CD4-positive, alpha-beta memory T cell (primary cell): Measurements from ENCODE around the gene RSPH6A. TPM values are rescaled to one million over a fixed set of nuclear protein-coding genes. Genes with fewer than 3 reads are reported as not detected.
A peak's percentile ranks its signal among the peaks of the same experiment; 100 is the strongest.

Experiments
- CTCF ChIA-PET: fragments of 350-600 bp; sonication (Branson Sonifier 250); formaldehyde crosslinking; loops from one replicate; lab custom pipeline; 2021; ENCODE audit warnings: inconsistent platforms; ENCODE audit not compliant: partially characterized antibody; lab: Charles Lee
- POLR2A ChIA-PET: fragments of 350-600 bp; sonication (Branson Sonifier 250); formaldehyde crosslinking; loops from one replicate; lab custom pipeline; 2021; ENCODE audit not compliant: partially characterized antibody; lab: Charles Lee
- DNase-seq, 5 donors: peaks; one replicate each; pipeline versions ENCODE4 v3.0.0 to v3.0.0-alpha.2; 2020 to 2022; ENCODE audit warnings: mixed read lengths in 1 of 5
- H3K27ac ChIP-seq: one replicate; pipeline ENCODE4 v1.7.0; 2013; ENCODE audit warnings: low read depth, low read length
- H3K27me3 ChIP-seq: 2 replicates; pipeline ENCODE4 v1.7.0; 2013; ENCODE audit warnings: mild to moderate bottlenecking, low read length, moderate library complexity; ENCODE audit not compliant: insufficient read depth
- H3K36me3 ChIP-seq: 2 replicates; pipeline ENCODE4 v1.7.0; 2013; ENCODE audit warnings: mild to moderate bottlenecking, low read length, moderate library complexity; ENCODE audit not compliant: insufficient read depth
- H3K4me1 ChIP-seq: 2 replicates; pipeline ENCODE4 v1.7.0; 2013; ENCODE audit warnings: mild to moderate bottlenecking, low read length, moderate library complexity; ENCODE audit not compliant: insufficient read depth
- H3K4me3 ChIP-seq, 2 donors: one replicate each; pipeline ENCODE4 v1.7.0; 2013; ENCODE audit warnings: low read length in 2 of 2, mild to moderate bottlenecking in 1 of 2
- H3K9me3 ChIP-seq, 2 donors: one replicate each; pipeline ENCODE4 v1.7.0; 2013; ENCODE audit warnings: low read length in 2 of 2, control low read depth in 1 of 2; ENCODE audit not compliant: control insufficient read depth in 1 of 2
- H3K27ac Mint-ChIP-seq, 7 donors: one replicate each; pipeline ENCODE4 v1.8.0; 2020 to 2021; ENCODE audit warnings: mixed read lengths in 7 of 7, mild to moderate bottlenecking in 6 of 7, inconsistent platforms in 3 of 7, moderate library complexity in 3 of 7
- H3K27me3 Mint-ChIP-seq, 2 donors: one replicate each; pipeline ENCODE4 v1.8.0; 2020 to 2021; ENCODE audit warnings: mixed read lengths in 2 of 2
- H3K36me3 Mint-ChIP-seq, 2 donors: one replicate each; pipeline ENCODE4 v1.8.0; 2020 to 2021; ENCODE audit warnings: mixed read lengths in 2 of 2, inconsistent platforms in 1 of 2, mild to moderate bottlenecking in 1 of 2
- H3K4me1 Mint-ChIP-seq, 4 donors: one replicate each; pipeline ENCODE4 v1.8.0; 2020 to 2021; ENCODE audit warnings: mixed read lengths in 4 of 4, mild to moderate bottlenecking in 1 of 4
- H3K4me3 Mint-ChIP-seq, 8 donors: one replicate each; pipeline ENCODE4 v1.8.0; 2020 to 2021; ENCODE audit warnings: mixed read lengths in 8 of 8, mild to moderate bottlenecking in 7 of 8, moderate library complexity in 6 of 8, inconsistent platforms in 3 of 8
- H3K9me3 Mint-ChIP-seq, 8 donors: one replicate each; pipeline ENCODE4 v1.8.0; 2020 to 2021; ENCODE audit warnings: mixed read lengths in 8 of 8, mild to moderate bottlenecking in 5 of 8, inconsistent platforms in 3 of 8, moderate library complexity in 1 of 8
- intact Hi-C: fragments of 100-400 bp; cut with micrococcal nuclease; formaldehyde crosslinking; loops from one replicate; pipeline ENCODE4 v1.15.1; 2023
- polyA plus RNA-seq, 2 donors: library from polyadenylated mRNA; unstranded; fragments of 300-500 nt; fragmentation: Illumina TruSeq; gene quantifications; one replicate each; pipeline ENCODE4 v1.2.3, GENCODE V29; 2021
- total RNA-seq, 2 experiments: library from RNA; stranded (reverse); gene quantifications; one replicate each; pipeline ENCODE4 v1.2.3, GENCODE V29; 2021

Gene RSPH6A
- total and polyA plus RNA-seq, 4 experiments from 2014 or later, result 0.29 to 0.39 TPM; not detected in 2

DNA sequence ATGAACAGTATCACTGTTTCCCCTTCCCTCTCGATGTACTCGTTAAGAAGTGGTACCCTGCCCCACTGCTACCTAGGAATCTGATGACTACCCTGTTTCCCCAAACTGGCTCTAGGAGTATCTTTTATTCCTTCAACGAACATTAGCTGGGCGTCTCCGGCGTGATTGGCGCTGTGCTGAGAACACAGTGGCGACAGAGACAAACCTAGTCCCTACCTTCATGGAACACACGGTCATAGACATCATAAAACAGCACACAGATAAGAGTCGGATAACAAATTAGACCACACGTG, 47.1 kb upstream of the RSPH6A start:
- peaks cover 1 to 6% of the 10 kb centered on the region in 2 donors for H3K27me3 Mint-ChIP-seq
- POLR2A ChIA-PET, result interaction anchor here (0.7 to 3.7 kb wide), 6 partner anchors 12 to 684 kb away, joined by 3 to 47 read pairs (median 12); partner anchors contain the start of genes BLOC1S3, IRF2BP1, MYPOP and SIX5
- CTCF ChIA-PET, result interaction anchor here (2.0 to 4.3 kb wide), 2 partner anchors 21 to 46 kb away, joined by 6 to 38 read pairs; no protein-coding TSS in a partner anchor

GRCh38 chr19:45860359-45861259, 45.5 kb upstream of the RSPH6A start:
- Mint-ChIP-seq H3K4me3 (peak overlapping the region in 4 of 8 donors; percentile 20 to 62 (median 42)), H3K9me3 (peaks cover 0 to 6% (median 0%) of the 10 kb centered on the region in 8 donors), H3K27ac (peak overlapping the region in 3 of 7 donors; percentile 9 to 68 (median 42)), H3K27me3 (peaks cover 1 to 6% of the 10 kb centered on the region in 2 donors), H3K36me3 (peaks cover 9 to 18% of the 10 kb centered on the region in 2 donors), H3K4me1 (peaks cover 19 to 43% (median 28%) of the 10 kb centered on the region in 4 donors)
- H3K36me3 ChIP-seq, result peaks cover 10% of the 10 kb centered on the region
- ChIA-PET POLR2A (interaction anchor here (0.6 to 1.2 kb wide), 2 partner anchors 43 to 130 kb away, joined by 3 read pairs; partner anchors contain the start of gene FBXO46), CTCF (interaction anchor here (1.3 kb wide), 1 partner anchor 43 kb away, joined by 5 read pairs; no protein-coding TSS in a partner anchor)
- intact Hi-C loops, result no loop called here
- no peak for DNase-seq
- peaks cover 23% of the 10 kb centered on the region for H3K4me1 ChIP-seq
- H3K27me3 ChIP-seq, result no peaks in the 10 kb centered on the region
- no peak overlapping the region for H3K4me3 ChIP-seq
- H3K9me3 ChIP-seq, result no peaks in the 10 kb centered on the region
- H3K27ac ChIP-seq, result no peak overlapping the region

More for the DNA sequence above, 47.1 kb upstream of the RSPH6A start:
- Histone ChIP-seq H3K4me3 (peak overlapping the region; percentile 66 to 84), H3K9me3 (no peaks in the 10 kb centered on the region), H3K27ac (peak overlapping the region; percentile 85), H3K4me1 (peaks cover 23% of the 10 kb centered on the region), H3K36me3 (peaks cover 10% of the 10 kb centered on the region), H3K27me3 (no peaks in the 10 kb centered on the region)
- Mint-ChIP-seq H3K9me3 (peaks cover 0 to 6% (median 0%) of the 10 kb centered on the region in 8 donors), H3K36me3 (peaks cover 9 to 18% of the 10 kb centered on the region in 2 donors), H3K4me3 (peak overlapping the region; percentile 88 to 100 (median 97)), H3K27ac (peak overlapping the region; percentile 68 to 100 (median 97)), H3K4me1 (peaks cover 19 to 42% (median 28%) of the 10 kb centered on the region in 4 donors)
- DNase-seq, result no peak
- intact Hi-C loops, result loop anchor here (2.0 kb wide), 4 partner anchors 65 to 155 kb away; partner anchors contain the start of genes DMWD and FBXO46

DNA sequence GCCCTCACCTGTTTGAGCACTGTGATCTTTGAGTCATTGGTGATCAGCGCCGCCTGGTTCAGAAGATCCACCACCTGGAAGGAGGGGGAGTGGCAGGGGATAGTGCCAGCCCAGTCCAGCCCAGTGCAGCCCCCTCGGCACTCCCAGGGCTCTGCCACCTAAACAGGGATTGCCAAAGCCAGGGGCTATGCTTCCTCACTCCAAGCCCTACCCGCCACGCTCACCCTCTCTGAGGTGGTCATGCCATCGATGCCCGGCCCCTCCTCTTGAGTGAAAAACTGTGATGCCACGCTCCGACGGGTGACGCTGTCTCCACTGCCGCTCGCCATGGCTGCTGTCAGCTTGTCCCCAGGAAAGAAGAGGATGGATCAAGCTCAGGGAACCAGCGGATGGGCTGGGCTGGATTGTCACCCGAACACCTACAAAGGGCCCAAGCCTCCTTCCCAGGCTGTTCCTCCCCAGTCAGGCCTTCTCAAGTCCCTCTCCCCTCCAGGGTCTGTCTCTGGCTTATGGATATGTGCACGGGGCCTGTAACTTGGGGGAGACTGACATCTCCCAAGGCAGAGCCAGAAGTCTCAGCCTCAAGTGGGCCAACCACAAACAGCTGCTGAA, 39.2 kb upstream of the RSPH6A start:
- CTCF ChIA-PET, result interaction anchor here (1.3 kb wide), 1 partner anchor 10 kb away, joined by 3 read pairs; the partner anchor contains the start of gene FOXA3
- peaks cover 45% of the 10 kb centered on the region for H3K36me3 ChIP-seq

DNA sequence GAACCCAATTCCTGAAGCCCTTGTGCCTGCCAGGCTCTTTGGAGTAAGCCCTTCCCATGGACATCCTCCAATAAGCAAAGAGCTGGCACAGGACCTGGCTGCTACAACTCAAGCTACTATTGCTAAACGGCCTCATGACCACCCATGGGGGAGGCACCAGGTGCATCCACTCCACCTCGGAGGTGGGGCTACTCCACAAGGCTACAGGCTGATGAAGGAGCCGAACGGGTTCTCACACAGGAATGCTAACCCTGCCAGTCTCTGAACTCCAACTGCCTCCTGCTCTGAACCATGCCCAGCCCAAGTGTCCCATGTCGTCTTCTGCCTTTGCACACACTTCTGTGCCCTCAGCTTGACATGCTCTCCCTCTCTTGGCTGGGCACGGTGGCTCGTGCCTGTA, 37.9 kb upstream of the RSPH6A start:
- CTCF ChIA-PET, result no interaction called here

More for the DNA sequence above, 39.2 kb upstream of the RSPH6A start:
- no peak overlapping the region for H3K4me3 ChIP-seq
- Mint-ChIP-seq H3K27me3 (no peaks in the 10 kb centered on the region), H3K4me3 (no peak overlapping the region), H3K9me3 (no peaks in the 10 kb centered on the region), H3K27ac (no peak overlapping the region), H3K36me3 (peaks cover 25 to 50% of the 10 kb centered on the region in 2 donors), H3K4me1 (peaks cover 5 to 11% (median 9%) of the 10 kb centered on the region in 4 donors)
- H3K4me1 ChIP-seq, result no peaks in the 10 kb centered on the region
- no peak for DNase-seq
- no peaks in the 10 kb centered on the region for H3K9me3 ChIP-seq
- intact Hi-C loops, result no loop called here
- H3K27me3 ChIP-seq, result no peaks in the 10 kb centered on the region
- H3K27ac ChIP-seq, result no peak overlapping the region
- POLR2A ChIA-PET, result no interaction called here

GRCh38 chr19:45852145-45852750, 37.1 kb upstream of the RSPH6A start:
- intact Hi-C loops, result no loop called here
- DNase-seq, result no peak
- Mint-ChIP-seq H3K9me3 (no peaks in the 10 kb centered on the region), H3K4me3 (no peak overlapping the region), H3K27me3 (no peaks in the 10 kb centered on the region), H3K27ac (no peak overlapping the region), H3K4me1 (peaks cover 0 to 4% (median 2%) of the 10 kb centered on the region in 4 donors), H3K36me3 (peaks cover 27 to 61% of the 10 kb centered on the region in 2 donors)
- Histone ChIP-seq H3K27ac (no peak overlapping the region), H3K9me3 (no peaks in the 10 kb centered on the region), H3K4me3 (no peak overlapping the region), H3K4me1 (no peaks in the 10 kb centered on the region), H3K27me3 (no peaks in the 10 kb centered on the region), H3K36me3 (peaks cover 59% of the 10 kb centered on the region)
- ChIA-PET POLR2A (no interaction called here), CTCF (no interaction called here)

More for the DNA sequence above, 37.9 kb upstream of the RSPH6A start:
- no peak for DNase-seq
- Mint-ChIP-seq H3K36me3 (peaks cover 21 to 54% of the 10 kb centered on the region in 2 donors), H3K27me3 (no peaks in the 10 kb centered on the region), H3K4me1 (peaks cover 0 to 5% (median 3%) of the 10 kb centered on the region in 4 donors), H3K9me3 (no peaks in the 10 kb centered on the region), H3K4me3 (no peak overlapping the region), H3K27ac (peak overlapping the region in 2 of 7 donors; percentile 42 to 74)
- Histone ChIP-seq H3K4me3 (no peak overlapping the region), H3K36me3 (peaks cover 54% of the 10 kb centered on the region), H3K4me1 (no peaks in the 10 kb centered on the region), H3K9me3 (no peaks in the 10 kb centered on the region), H3K27ac (no peak overlapping the region), H3K27me3 (no peaks in the 10 kb centered on the region)
- intact Hi-C loops, result no loop called here
- POLR2A ChIA-PET, result no interaction called here

DNA sequence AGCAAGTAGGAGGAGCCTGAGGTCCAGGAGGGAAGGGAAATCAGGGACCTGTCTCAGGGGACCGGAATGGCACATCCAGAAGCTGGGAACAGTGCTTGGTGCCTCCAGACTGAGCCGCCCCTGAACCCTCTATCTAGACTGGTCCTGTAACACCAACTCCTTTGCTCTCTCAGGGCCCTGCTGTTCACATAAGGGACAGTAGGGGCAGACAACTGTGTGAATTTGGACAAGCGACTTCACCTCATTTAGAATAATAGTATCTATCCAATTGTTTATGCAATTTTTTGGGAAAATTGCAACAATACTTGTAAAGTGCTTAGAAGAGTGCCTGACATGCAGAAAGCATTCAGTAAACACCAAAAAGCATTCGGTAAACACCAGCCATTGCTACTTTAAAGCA, 33.8 kb upstream of the RSPH6A start:
- DNase-seq, result no peak
- intact Hi-C loops, result no loop called here
- Mint-ChIP-seq H3K9me3 (no peaks in the 10 kb centered on the region), H3K4me3 (no peak overlapping the region), H3K4me1 (peaks cover 0 to 7% (median 4%) of the 10 kb centered on the region in 4 donors), H3K27ac (no peak overlapping the region), H3K27me3 (no peaks in the 10 kb centered on the region), H3K36me3 (peaks cover 45 to 69% of the 10 kb centered on the region in 2 donors)
- CTCF ChIA-PET, result interaction anchor here (0.7 to 1.0 kb wide), 2 partner anchors 24 to 80 kb away, joined by 3 read pairs; partner anchors contain the start of gene SIX5
- no peak overlapping the region for H3K4me3 ChIP-seq
- no peak overlapping the region for H3K27ac ChIP-seq
- H3K36me3 ChIP-seq, result peaks cover 74% of the 10 kb centered on the region
- H3K4me1 ChIP-seq, result no peaks in the 10 kb centered on the region
- POLR2A ChIA-PET, result no interaction called here
- H3K9me3 ChIP-seq, result no peaks in the 10 kb centered on the region
- no peaks in the 10 kb centered on the region for H3K27me3 ChIP-seq
